ENCODE results near the gene CAMK2A. TPM values are rescaled to one million over a fixed set of nuclear protein-coding genes. Genes with fewer than 3 reads are reported as not detected.

The CAMK2A gene
- total and polyA plus RNA-seq, 2 donors (not counting 3 experiments of a cell fraction or from before 2014, with no cell fraction given), result not detected

GRCh38 chr5:150245111-150245789 is 44.3 kb downstream of the CAMK2A start:
- BruUV-seq (replicated peaks), result no TSS peak
- no peak for DNase-seq (ENCODE audit: low read depth, low spot score)
- H3K4me2 ChIP-seq (ENCODE audit: insufficient read depth, low read length), result no peak overlapping the region
- ChIA-PET CTCF (interaction anchor here (0.6 to 1.4 kb wide), 2 partner anchors 9 to 67 kb away, joined by 3 to 4 read pairs; no protein-coding TSS in a partner anchor), POLR2A (no interaction called here)
- no peaks in the 10 kb centered on the region for H3K4me1 ChIP-seq (ENCODE audit: control insufficient read depth, extremely low read depth, insufficient read depth, low read length)
- peaks cover 0 to 5% of the 10 kb centered on the region in 2 experiments for H3K27me3 ChIP-seq (ENCODE audit: control insufficient read depth in 2 of 2, insufficient read depth in 2 of 2, low read length in 2 of 2)
- H3K9me1 ChIP-seq (replicated peaks; ENCODE audit: control insufficient read depth, extremely low read depth, insufficient read depth, low read length), result no peaks in the 10 kb centered on the region
- no peaks in the 10 kb centered on the region for H3K79me2 ChIP-seq (ENCODE audit: control insufficient read depth, insufficient read depth, low read length)
- H3K36me3 ChIP-seq (ENCODE audit: control insufficient read depth in 2 of 2, extremely low read depth in 1 of 2, insufficient read depth in 2 of 2, low read length in 2 of 2), result no peaks in the 10 kb centered on the region
- H3K9me3 ChIP-seq (replicated peaks; ENCODE audit: control insufficient read depth, insufficient read depth, low read length), result no peaks in the 10 kb centered on the region
- H4K20me1 ChIP-seq (replicated peaks; ENCODE audit: control insufficient read depth, extremely low read depth, insufficient read depth, low read length), result no peaks in the 10 kb centered on the region
- no peak overlapping the region for H2AFZ ChIP-seq (ENCODE audit: low read depth, low read length)
- no peak overlapping the region for H3K9ac ChIP-seq (replicated peaks; ENCODE audit: extremely low read depth, insufficient read depth, low read length)
- H3K27ac ChIP-seq (ENCODE audit: insufficient read depth, low read depth, low read length), result no peak overlapping the region
- FAIRE-seq, result no peak
- TF ChIP-seq FOS (IDR thresholded peaks at IDR 0.05; ENCODE audit: borderline replicate concordance, insufficient read depth, low read length) (no peak), JUN (IDR thresholded peaks at IDR 0.05; ENCODE audit: borderline replicate concordance, insufficient read depth, insufficient read length, low read depth) (no peak), CTCF (IDR thresholded peaks at IDR 0.05; ENCODE audit: extremely low read depth in 1 of 2, insufficient read depth in 1 of 2, low read depth in 1 of 2, low read length in 2 of 2) (no peak), MAX (IDR thresholded peaks at IDR 0.05; ENCODE audit: insufficient read depth, insufficient read length) (no peak), POLR2AphosphoS5 (IDR thresholded peaks at IDR 0.05; ENCODE audit: insufficient read depth, low read depth, low read length) (no peak), POLR2A (IDR thresholded peaks at IDR 0.05; ENCODE audit: low read depth, low read length) (no peak), GATA2 (IDR thresholded peaks at IDR 0.05; ENCODE audit: insufficient read depth, insufficient read length, low read depth, low read length) (no peak), EZH2 (IDR thresholded peaks at IDR 0.05; ENCODE audit: borderline replicate concordance, low read depth, low read length, severe bottlenecking) (no peak), MYC (IDR thresholded peaks at IDR 0.05; ENCODE audit: low read depth, low read length) (no peak)
- dilution Hi-C loops (cut with MboI; ENCODE audit: extremely low pct_ligation_motif_present, low sequenced_read_pairs) (no loop called here), intact Hi-C loops (cut with micrococcal nuclease) (no loop called here)
- H3K4me3 ChIP-seq (replicated peaks in 1 of 3; ENCODE audit: insufficient read depth in 1 of 3, low read depth in 1 of 3, low read length in 3 of 3), result no peak overlapping the region

All from endothelial cell of umbilical vein (primary cell).